NCI-H2081 (cell line): ENCODE results near the gene RELB.

Source experiments
- DNase-seq, 2 experiments: peaks; one replicate each; lab custom pipeline; 2025; lab: John Stamatoyannopoulos, UW

The RELB gene

DNA sequence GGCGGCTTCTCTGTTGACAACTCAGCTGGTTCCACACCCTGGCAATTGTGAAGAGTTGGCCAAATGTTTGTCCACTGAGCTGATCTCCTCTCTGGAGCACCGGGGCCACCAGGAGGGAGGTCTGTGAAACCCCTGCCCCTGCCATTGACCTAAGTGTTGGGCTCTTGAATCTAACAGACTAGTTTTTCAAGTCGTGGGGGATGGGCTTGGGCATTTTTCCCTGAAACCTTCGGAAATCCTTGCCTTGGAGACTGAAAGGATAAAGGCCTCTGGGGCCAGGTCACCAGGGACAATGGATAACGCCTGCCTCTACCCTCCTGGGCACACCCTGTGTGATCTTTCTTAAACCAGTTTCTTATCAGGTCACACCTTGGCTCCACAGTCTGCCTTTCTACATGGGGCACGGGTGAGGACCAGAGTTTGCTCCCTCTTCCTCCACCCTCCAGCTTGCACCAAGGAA lies 78.7 kb downstream of the RELB start:
- DNase-seq, result no peak

DNA sequence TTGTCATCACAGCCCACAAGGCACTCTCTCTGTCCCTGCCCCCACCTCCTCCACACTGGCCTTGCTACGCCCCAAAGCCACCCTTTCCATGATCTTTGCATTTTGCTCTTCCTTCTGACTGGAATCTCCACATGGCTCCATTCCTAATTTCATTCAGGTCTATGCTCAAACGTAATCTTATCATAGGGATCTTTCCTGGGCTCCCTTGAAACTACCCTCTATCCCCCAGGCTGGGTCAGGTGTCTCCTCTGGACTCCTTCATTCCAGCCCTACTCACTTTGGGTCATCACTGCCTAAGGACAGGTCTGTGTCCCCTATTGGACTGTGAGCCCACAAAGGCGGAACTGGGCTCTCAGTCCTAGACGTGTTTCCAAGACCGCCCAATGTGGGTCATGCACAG lies 80.9 kb downstream of the RELB start:
- DNase-seq, result no peak

DNA sequence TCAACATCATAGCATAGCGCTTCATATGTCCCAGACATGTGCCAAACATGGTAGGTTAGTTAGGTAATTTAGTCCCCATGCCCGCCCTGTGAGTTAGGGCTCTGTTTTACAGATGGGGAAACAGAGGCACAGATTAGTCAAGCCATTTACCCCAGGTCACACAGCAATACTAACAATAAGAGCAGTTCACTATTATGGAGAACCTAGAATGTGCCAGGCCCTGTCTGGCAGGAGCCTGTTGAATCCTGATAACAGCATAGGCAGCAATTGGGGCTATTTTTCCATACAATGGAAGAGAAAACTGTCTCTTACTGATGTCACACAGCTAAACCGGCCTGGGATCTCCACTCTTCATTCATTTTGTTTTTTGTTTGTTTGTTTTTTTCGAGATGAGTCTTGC lies 85.2 kb downstream of the RELB start:
- DNase-seq, result no peak

DNA sequence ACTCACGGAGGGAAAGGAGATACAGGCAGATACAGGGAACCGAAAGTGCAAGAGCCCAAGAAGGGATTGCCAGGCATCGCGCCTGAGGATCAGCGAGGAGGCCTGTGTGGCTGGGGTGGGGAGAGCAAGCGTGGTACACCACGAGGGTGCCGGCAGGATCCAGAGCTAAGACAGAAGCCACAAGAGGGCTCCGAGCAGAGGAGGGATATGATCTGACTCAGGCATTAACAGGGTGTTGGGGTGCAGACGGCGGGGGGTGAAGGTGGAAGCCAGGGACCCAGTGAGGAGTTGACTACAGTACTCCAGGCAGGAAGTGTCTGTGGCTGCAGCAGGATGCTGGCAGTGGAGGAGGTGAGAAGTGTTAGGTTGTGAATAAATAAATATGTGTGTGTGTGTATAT lies 86.3 kb downstream of the RELB start:
- no peak for DNase-seq
